Epithelial cell of prostate (primary cell): ENCODE measurements around the gene TIA1.
"Not testable (repeated sequence)": the region's sequence is repeated elsewhere in the genome, so short reads cannot be mapped to it uniquely, and the experiment has no call there.

Experiments
- DNase-seq: peaks from one replicate; pipeline ENCODE4 v3.0.0-alpha.2; 2011; ENCODE audit warnings: low read depth, low spot score
- H3K27ac ChIP-seq: fragments of 450-650 bp; 2 replicates; pipeline ENCODE4 v1.5.1; 2017; ENCODE audit warnings: mild to moderate bottlenecking

Gene TIA1

DNA sequence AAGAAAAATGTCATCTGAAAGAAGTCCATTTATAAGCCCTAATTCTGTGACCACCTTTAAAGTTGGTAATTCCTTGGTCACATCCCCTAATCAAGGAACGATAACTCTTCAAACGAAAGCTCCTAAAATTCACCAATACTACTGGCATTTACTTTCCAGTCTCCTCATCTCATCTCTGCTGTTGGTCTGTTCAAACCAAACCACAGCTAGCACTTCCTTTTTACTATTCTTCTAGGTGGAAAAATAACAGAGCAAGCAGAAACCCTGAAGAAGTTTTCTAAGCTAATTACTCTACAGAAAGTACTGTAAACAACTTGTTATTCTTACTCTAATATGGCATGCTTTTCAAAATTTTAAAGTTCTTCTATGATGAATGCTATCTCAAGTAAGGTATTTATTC is 21.6 kb downstream of the TIA1 start:
- no peak for DNase-seq
- no peak overlapping the region for H3K27ac ChIP-seq

DNA sequence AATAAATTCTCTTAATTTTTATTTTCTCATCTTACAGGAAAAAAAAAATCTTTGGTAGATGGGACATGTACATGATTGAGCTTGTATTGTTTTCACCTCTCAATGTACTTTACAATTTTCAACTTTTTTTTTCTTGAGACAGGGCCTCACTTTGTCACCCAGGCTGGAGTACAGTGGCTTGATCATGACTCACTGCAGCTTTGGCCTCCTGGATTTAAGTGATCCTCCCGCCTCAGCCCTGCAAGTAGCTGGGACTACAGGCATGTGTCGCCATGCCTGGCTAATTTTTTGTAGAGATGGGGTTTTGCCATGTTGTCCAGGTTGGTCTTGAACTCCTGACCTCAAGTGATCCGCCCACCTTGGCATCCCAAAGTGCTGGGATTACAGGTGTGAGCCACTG is 25.1 kb downstream of the TIA1 start:
- DNase-seq, H3K27ac ChIP-seq: not testable (repeated sequence)

DNA sequence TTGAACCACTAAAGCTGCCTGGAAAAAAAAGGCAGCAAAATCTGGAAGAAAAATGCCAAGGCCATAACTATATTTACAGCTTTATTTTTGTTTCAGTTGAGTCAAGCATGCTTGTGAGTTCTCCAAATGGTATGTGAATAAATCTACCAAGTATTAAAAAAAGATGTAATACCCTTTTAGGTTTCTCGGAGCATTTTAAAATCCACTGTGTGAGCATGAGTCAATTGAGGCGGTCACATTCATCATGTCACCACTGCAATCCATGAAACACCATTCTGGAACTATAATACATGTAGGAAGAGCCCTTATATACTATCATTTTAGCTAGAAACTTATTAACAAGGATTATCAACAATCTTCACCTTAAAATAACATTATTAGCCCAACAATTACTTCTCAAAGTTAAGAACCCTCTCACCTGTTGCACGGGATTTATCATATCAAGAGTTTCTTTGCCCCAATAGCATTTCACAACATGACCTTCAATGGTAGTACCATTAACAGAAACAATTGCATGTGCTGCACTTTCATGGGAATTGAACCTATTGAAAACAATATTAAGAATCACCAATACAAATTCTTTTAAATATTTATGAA is 33.4 kb downstream of the TIA1 start:
- DNase-seq = no peak
- no peak overlapping the region for H3K27ac ChIP-seq

DNA sequence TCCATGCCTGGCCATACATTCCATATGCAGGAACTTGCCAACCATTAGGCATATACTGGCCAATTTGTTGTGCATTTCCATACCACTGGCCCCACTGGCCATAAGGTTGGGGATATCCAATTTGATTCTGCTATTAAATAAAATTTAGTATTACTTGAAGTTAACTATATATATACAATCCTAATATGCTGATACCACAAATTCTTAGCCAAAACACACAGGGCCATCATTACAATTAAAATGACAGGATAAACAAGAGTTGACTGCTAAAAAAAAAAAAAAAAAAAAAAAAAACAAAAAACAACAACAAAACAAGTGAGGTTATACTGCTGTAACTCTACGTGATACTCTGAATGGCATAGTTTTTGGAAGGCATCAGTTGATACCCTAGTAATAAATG is 34.1 kb downstream of the TIA1 start:
- no peak for DNase-seq
- no peak overlapping the region for H3K27ac ChIP-seq

DNA sequence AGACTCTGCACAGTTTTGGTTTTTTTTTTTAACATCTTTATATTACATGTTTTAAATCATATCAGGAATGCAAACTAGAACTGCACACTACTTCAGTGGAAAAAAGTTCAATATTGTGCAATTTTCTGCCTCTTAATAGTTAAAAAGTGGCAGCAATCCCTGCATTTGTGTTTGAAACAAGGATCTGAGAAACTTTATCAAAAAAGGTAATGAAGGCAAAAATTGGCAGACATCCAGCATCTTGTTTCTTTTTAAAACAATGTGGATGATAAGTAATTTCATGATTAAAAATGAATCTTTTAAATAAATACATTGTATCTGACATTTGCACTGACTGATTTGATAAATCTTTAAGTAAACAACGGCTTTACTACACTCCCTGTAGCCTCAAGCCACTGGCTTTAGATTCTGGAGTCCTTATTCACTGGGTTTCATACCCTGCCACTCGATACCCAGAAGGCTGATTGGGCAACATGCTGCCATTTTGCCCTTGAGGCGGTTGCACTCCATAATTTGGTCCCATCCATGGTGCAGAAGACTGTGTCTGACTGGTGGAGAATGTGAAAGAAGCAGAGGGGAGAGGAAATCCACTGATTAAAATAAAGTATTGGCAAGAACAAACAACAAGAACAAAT is 36.0 kb downstream of the TIA1 start:
- H3K27ac ChIP-seq = no peak overlapping the region
- no peak for DNase-seq

DNA sequence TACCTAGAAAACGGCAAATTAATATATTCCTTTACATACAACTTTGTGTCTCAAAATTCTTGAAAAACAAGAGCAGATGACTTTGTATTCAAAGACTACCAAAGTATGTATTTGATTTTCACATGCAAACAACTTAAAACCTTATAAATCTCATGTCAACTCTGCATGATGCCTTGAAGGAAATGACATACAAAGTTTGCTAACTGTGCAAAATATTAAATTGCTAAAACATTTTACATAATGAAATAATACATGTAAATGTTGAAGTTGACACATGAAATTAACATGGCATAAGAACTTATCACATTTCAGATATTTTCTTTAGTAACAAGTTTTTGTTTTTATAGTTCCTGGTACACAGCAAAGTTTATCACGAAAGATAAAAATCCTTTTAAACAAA is 36.8 kb downstream of the TIA1 start:
- no peak overlapping the region for H3K27ac ChIP-seq
- no peak for DNase-seq

DNA sequence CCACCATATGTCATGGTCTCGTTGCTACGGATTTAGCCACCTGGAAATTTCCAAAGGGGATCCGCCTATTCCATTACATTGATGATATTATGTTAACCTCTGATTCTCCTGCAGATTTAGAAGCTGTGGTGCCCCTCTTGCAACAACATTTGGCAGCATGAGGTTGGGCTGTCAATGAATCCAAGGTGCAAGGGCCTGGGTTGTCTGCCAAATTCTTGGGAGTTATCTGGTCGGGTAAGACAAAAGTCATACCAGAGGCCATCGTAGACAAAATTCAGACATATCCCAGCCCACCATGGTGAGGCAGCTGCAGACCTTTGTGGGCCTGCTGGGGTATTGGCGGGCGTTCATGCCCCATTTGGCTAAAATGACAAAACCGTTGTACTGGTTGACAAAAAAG is 44.0 kb downstream of the TIA1 start:
- no peak overlapping the region for H3K27ac ChIP-seq
- DNase-seq = no peak

DNA sequence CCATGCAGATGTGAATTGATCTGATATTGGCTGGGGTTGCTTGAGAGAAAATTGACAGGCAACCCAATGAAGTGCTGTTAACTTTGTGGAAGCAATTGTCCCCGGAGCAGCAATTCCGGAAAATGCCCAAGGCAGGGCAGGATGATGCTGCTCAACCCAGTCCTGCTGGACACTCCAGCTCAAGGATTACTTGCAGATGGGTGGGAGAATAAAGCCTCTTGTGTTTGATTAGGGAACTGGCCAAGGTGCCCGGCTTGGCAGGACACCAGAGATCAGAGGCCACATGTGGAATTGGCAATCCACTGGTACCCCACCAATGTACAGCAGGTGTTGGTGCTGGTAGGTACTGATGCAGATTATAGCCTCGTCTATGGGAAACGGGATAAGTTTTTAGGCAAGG is 45.3 kb downstream of the TIA1 start:
- no peak for DNase-seq
- no peak overlapping the region for H3K27ac ChIP-seq

DNA sequence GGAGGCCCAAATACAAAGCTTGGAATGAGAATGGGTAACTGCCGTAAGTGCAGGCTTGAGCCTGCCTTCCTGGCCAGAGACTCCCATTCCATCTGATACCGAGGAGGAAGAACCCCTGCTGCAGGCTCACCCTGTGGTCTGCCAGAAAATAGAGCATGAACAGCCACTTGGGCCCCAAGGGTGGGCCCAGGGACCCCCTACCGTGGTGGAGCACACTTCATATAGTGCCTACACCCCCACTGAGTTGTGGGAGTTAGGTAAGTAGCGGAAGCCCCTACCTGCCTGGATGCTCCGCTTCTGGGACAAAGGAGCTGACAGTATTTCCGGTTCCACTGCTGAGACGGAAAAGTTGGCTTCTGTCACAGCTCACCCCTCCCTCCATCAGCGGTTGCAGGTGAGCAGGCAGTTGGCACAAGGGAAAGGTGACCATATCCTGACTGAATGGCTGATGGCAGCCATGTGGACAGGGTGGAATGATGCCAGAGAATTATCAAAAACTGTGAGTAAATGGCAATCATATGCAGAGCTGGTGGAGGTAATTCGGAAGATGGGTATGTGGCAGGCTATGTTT is 46.1 kb downstream of the TIA1 start:
- no peak overlapping the region for H3K27ac ChIP-seq
- DNase-seq = no peak

DNA sequence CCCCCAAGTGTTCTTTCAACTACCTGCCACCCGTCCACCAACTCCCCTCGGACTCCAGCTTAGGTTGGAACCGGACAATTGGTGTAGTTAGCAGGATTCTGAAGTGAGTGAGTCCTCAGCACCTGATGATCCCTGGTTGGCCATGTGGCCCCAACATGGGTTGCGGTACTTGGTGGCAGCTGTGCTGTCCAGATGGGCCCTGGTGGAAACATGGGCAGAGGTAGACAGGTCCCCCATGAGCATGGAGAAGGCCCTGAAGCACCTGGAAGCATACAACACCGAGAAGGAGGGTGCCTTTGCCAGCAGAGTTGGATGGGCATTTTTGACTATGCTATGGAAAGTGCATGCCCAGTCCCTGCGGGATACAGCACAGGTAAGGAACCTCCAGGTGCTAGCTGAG is 46.6 kb downstream of the TIA1 start:
- DNase-seq = no peak
- H3K27ac ChIP-seq = no peak overlapping the region

DNA sequence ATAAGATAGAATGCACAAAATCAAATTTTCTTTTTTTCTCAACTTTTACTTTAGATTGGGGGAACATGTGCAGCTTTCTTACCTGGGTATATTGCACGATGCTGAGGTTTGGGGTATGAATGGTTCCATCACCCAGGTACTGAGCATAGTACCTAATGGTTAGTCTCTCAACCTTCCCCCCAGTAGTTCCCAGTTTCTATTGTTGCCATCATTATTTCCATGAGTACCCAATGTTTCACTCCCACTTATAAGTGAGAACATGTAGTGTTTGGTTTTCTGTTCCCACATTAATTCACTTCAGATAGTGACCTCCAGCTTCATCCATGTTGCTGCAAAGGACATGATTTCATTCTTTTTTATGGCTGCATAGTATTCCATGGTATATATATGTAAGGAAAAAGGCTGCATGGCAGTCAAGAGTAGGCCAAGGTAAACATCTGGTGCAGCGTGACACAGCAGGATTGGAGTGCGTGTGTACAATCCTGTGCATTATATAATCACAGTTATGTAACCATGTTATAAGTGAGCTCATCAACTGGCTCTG is 47.1 kb downstream of the TIA1 start:
- H3K27ac ChIP-seq = no peak overlapping the region

DNA sequence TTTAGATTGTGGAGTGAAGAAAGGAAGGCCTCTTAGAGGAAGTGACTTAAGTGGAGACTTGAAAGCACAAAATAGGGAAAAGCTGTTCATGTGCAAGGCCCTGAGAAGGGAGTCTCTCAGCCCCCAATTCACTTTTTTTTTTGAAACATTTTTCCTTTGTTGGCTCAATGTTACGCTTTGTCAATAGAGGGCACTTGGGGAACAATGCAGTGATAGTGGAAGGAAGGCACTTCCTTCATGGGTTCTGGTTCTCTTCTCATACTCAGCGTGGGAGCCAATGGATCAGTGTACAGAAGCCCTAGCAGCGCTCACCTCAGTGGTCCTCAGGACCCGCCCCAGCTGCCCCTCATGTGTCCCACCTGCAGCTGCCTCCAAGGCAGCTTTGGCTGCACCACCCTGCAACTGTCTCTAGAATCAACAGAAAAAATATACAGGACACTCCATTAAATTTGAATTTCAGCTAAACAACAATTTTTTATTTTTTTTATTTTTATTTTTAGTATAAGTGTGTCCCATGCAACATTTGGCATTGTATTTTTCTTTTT is 49.0 kb downstream of the TIA1 start:
- H3K27ac ChIP-seq = no peak overlapping the region
- no peak for DNase-seq

More for the DNA sequence above, 47.1 kb downstream of the TIA1 start:
- no peak for DNase-seq

DNA sequence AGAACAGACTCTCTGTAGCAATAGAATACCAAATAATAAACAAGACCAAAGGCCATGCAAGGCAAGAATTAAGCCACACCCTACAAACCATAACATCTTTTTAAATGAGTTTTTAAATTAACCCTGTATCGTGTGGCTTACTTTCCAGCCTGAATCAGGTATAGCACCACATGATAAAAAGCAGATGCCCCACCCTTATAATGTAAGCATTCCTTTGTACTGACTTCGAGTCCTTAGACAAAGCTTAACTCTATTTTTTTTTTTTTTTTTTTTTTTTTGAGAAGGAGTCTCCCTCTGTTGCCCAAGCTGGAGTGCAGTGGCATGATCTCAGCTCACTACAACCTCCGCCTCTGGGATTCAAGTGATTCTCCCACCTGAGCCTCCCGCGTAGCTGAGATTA is 55.9 kb downstream of the TIA1 start:
- peak overlapping the region; percentile 94 for H3K27ac ChIP-seq

DNA sequence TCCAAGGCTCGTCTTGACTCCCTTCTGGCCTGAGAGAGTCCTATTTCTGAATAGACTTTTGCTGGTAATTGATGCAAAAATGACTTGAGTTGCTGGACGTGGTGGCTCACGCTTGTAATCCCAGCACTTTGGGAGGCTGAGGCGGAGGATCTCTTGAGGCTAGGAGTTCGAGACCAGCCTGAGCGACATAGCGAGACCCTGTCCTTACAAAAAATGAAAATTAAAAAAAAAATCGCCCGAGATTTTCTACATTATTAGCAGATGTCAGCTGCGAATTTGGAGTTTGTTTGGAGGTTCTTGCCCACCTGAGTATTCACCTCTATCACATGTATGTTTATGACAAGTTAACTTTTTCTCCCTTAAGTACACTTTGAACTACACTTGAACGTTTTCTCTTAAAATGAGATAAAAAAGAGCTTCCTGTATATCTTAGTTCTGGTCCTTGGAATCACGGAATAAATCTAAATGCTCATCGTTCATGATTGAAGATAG is 57.1 kb downstream of the TIA1 start:
- peak overlapping the region; percentile 94 for H3K27ac ChIP-seq
- no peak for DNase-seq

More for the DNA sequence above, 55.9 kb downstream of the TIA1 start:
- peak; percentile 46 for DNase-seq

DNA sequence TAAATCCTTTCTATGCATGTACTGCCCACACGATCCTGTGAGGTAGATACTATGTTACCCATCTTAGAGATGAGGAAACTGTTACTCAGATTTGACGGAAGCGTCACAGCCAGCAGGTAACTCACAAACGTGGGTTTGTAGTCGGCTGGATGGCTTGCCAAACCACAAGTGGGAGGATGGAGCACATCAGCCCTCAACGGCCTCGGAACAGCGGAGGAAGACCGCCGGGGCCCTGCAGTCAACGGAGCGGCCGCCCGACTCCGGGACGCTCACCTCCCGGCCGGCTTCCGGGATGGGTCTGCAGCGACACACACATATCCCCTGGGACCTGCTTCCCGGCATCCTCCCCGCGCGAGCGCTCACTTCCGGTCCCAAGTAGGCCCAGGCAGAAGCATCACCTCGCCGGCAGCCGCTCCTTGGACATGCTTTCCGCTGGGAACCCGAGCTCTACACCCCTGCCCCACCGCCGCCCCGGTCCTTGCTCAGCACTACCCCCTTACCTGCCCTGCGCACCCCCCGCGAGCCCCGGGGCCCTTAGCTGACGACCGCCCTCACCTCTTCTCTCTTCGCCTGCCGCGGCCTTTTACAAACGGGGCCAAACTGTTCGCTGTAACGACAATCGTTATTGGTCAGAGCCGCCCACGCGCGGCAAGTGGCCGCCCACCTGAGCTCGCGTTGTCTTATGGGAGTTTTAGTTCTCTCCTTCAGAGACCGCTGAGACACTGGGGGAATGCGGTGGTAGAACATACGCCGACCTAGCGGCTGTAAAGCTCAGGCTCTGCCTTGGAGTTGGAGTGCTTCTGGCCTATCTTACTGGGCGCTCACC is 57.8 kb downstream of the TIA1 start, which contains the start of gene C2orf42:
C2orf42 (minus strand) TSS at position 602 of the 826 bp plus-strand sequence. CDS start 9,034 bp downstream, outside the sequence.
- peak; percentile 83 for DNase-seq
- peak within 1 kb of the TSS; percentile 94 for H3K27ac ChIP-seq

DNA sequence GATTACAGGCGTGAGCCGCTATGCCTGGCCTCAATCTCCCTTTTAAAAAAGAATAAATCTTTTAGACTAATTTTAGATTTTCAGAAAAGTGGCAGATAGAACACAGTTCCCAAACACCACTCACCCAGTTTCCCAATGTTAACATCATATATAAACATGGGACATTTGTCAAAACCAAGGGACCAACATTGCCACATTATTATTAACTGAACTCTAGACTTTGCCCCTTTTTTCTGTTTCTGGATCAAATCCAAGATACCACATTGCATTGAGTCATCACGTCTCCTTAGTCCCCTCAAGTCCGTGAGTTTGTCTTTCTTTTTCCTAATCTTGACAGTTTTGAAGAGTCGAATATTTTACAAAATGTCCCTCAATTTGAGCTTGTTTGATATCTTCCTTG is 60.0 kb downstream of the TIA1 start:
- DNase-seq = no peak
- no peak overlapping the region for H3K27ac ChIP-seq

DNA sequence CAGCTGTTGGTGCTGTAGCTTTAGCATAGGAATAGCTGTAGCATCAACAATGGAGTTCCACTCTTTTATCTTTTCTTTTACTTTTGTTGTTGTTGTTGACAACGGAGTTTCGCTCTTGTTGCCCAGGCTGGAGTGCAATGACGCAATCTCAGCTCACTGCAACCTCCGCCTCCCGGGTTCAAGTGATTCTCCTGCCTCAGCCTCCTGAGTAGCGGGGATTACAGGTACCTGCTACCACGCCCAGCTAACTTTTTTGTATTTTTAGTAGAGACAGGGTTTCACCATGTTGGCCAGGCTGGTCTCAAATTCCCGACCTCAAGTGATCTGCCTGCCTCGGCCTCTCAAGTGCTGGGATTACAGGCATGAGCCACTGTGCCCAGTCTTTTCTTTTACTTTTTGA is 61.3 kb downstream of the TIA1 start:
- H3K27ac ChIP-seq, DNase-seq: not testable (repeated sequence)

DNA sequence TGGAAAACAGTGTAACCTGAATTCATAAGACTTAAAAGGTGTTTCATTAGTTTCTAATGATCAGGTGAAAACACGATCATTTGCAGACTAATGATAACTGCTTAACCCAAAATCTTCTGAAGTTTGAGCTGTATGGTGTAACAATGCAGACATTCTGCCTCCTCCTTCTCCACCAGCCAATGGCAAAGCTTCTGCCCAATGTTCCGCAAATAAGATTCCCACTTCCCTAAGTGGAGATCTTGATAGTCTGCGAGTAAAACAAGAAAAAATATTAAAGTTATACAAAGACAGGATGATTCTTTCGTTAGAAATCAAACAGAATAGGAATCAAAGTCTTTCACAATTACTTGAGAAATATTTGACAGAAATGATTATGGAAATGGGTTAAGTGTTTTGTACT is 65.7 kb downstream of the TIA1 start:
- DNase-seq = no peak
- H3K27ac ChIP-seq = no peak overlapping the region

DNA sequence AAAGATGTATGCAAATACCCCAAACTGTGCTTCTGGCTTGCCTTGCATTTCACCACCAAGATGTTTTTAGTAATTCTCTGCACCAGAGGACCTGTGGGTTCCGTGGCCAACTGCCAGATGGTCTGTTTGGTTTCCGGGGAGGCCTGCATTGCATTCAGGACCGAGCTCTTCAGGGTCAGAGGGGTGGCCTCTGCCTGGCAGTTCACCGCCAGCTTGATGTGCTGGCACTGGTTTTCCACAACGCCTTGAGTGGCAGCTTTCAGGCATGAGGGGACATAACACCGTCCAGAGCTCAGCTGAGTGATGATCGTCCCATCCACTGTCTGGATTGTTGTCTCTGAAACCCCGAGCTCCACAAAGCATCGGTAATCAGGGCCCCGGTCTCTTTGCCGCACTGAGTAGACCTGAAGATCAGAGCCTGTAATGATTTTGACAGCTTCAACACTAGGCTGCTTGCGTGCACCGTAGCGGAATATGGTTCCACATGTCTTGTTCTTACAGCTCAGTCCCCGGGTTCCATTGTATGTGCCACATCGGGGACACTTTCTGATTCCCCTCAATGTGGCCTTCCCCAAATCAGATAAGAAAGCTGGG is 67.0 kb downstream of the TIA1 start:
- DNase-seq = no peak
- H3K27ac ChIP-seq = no peak overlapping the region

DNA sequence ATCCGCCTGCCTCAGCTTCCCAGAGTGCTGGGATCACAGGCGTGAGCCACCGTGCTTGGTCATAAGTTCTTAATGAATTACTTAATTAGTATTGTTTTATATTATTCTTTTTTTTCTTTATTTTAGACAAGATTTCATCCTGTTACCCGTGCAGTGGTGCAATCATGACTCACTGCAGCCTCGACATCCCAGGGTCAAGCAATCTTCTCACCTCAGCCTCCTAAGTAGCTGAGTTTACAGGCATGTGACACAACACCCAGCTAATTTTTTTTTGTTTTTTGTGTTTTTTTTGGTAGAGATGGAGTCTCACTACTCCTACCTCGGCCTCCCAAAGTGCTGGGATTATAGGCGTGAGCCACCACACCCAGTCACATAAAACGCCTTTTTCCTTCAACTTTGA is 74.9 kb downstream of the TIA1 start:
- DNase-seq = no peak
- H3K27ac ChIP-seq = peak overlapping the region; percentile 65
